ENCODE measurements around the gene PLCH2. TPM values are rescaled to one million over a fixed set of nuclear protein-coding genes. Genes with fewer than 3 reads are reported as not detected.
A peak's percentile ranks its signal among the peaks of the same experiment; 100 is the strongest.
"Not testable (repeated sequence)": the region's sequence is repeated elsewhere in the genome, so short reads cannot be mapped to it uniquely, and the experiment has no call there.

Gene PLCH2
- total RNA-seq, 4 donors from 2014 or later = 0.29 to 2.2 (median 0.76) TPM

DNA sequence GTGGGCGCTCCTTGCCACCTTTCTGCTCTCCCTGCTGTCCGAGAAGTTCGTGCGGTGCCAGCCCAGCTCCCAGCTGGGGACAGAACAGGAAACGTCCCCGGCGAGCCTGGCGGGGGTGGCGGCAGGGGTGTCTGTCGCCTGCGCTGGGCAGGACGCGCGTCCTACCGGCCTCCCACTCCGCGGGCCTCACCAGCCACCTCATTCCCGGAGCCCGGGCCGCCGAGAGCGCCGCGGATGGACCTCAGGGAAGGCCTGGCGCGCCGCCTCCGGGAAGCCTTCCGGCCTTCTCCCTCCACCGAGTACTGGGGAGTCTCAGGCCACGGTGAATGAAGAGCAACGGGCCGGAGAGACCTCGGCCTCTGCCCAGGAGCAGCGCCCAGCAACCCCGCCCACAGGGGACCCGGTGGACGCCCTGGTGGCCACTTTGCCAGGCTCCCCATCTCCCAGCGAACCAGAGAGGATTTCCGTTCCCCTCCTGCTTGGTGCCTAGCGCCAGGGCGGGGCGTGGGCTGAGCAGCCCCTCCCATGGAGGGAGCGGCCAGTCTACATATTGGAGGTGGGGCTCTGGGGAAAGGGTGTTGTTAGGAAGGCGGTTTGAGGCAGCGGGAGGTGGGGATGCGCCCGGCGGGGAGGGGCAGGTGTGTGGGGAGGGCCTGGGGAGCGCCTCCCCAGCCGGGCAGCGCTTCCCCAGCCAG lies 70.6 kb downstream of the PLCH2 start:
- Histone ChIP-seq H3K4me3 (replicated peaks in 1 of 3) (peak overlapping the region in 2 of 3 donors; percentile 15 to 56), H3K9me3 (no peaks in the 10 kb centered on the region), H3K27me3 (no peaks in the 10 kb centered on the region), H3K4me1 (peaks cover 27 to 53% of the 10 kb centered on the region in 2 donors), H3K27ac (peak overlapping the region; percentile 91 to 99 (median 95)), H3K36me3 (no peaks in the 10 kb centered on the region)
- intact Hi-C loops (cut with DNase I) = loop anchor here (2.0 to 10.0 kb wide), 3 partner anchors 41 to 342 kb away; partner anchors contain the start of gene PRXL2B
- WGBS, 2 donors = 0 to 21% methylated on average over 3 to 7 of the region's 52 CpGs
- TF ChIP-seq, protein P1, sequence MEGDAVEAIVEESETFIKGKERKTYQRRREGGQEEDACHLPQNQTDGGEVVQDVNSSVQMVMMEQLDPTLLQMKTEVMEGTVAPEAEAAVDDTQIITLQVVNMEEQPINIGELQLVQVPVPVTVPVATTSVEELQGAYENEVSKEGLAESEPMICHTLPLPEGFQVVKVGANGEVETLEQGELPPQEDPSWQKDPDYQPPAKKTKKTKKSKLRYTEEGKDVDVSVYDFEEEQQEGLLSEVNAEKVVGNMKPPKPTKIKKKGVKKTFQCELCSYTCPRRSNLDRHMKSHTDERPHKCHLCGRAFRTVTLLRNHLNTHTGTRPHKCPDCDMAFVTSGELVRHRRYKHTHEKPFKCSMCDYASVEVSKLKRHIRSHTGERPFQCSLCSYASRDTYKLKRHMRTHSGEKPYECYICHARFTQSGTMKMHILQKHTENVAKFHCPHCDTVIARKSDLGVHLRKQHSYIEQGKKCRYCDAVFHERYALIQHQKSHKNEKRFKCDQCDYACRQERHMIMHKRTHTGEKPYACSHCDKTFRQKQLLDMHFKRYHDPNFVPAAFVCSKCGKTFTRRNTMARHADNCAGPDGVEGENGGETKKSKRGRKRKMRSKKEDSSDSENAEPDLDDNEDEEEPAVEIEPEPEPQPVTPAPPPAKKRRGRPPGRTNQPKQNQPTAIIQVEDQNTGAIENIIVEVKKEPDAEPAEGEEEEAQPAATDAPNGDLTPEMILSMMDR (IDR thresholded peaks at IDR 0.05) = peak in 3 of 6 experiments; percentile 19 to 29 (median 20)
- TF ChIP-seq POLR2A (IDR thresholded peaks at IDR 0.05) = peak in 1 of 2 donors; percentile 51
- DNase-seq = peak; percentile 86 to 89

DNA sequence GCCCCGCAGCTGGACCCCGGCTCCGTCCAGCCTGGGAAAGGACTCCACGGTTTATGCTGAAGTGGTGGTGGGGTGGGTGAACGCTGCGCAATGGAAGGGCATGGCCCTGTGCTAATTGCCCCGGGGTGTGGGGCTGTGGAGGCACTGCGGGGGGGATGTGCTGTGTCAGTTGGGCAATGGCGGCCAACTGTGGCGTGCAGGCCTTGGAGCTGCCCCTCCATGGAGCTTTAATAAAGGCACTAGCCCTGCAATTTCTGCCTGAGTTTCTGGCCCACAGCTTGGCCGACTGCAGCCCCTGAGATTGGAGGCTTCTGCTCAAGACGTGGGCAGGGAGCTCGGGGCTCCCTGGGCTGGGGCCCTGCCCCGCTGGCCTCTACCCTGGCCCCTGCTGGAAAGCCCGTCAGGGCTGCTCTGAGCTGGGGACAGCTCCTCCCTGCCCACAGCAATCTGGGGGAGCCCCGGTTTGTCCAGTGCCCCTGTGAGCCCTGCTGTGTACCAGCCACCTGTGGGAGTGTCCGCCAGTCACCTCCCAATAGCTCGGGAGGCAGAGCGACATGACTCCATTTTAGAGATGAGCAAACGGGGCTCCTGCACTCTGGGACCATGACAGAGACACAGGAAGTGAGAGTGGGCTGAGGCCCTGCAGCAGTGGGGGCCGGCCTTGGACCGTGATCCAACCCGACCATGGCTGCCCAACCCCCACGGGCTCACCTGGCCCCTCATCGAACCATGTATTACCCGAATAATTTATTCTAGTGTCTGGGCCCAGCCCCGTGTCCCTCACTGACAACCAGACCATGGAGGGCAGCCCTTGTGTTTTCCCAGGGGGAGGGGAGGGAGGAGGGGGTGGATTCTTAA lies 71.3 kb downstream of the PLCH2 start:
- Histone ChIP-seq H3K4me1 (peaks cover 27 to 53% of the 10 kb centered on the region in 2 donors), H3K4me3 (replicated peaks in 1 of 3) (peak overlapping the region in 1 of 3 donors; percentile 56)

DNA sequence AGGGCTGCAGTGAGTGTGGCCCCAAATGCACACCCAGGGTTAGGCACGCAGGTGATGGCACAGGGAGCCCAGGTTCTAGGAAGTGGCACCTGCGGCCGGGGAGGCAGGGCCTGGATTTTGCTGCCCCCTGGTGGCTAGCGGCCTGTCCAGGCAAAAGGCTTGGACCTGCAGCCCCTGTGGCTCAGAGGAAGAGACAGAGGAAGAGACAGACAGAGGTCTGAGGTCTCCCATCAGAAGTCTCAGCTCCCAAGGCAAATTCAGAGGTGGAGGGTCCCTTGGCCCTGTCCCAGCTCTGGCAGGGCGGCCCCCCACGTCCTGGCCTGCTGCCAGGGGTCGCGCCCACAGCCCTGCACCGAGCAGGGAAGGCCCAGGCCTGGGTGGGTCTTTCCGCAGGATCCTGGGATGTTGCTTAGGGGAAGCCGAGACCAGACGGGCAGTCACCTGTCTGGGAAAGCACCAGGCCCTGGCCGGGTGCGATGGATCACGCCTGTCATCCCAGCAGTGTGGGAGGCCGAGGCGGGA lies 72.0 kb downstream of the PLCH2 start:
- H3K27me3 ChIP-seq = no peaks in the 10 kb centered on the region
- intact Hi-C loops (cut with DNase I) = loop anchor here (5.0 to 10.0 kb wide), 2 partner anchors 39 to 343 kb away; partner anchors contain the start of gene PRXL2B
- H3K27ac ChIP-seq = peak overlapping the region; percentile 91 to 99 (median 95)
- TF ChIP-seq POLR2A (IDR thresholded peaks at IDR 0.05) = peak in 1 of 2 donors; percentile 3
- TF ChIP-seq, protein P1 (IDR thresholded peaks at IDR 0.05) = peak; percentile 85 to 95 (median 92)
- H3K36me3 ChIP-seq = no peaks in the 10 kb centered on the region
- H3K9me3 ChIP-seq = no peaks in the 10 kb centered on the region
- DNase-seq = peak; percentile 86 to 88
- 15 to 16% methylated on average over 4 to 12 of the region's 17 CpGs for WGBS, 2 donors
- H3K4me1 ChIP-seq = peaks cover 27 to 53% of the 10 kb centered on the region in 2 donors
- H3K4me3 ChIP-seq (replicated peaks in 1 of 3) = peak overlapping the region in 1 of 3 donors; percentile 19

More for the DNA sequence above, 71.3 kb downstream of the PLCH2 start:
- WGBS, 2 donors = 13 to 16% methylated on average over 6 to 14 of the region's 27 CpGs
- Histone ChIP-seq H3K36me3 (no peaks in the 10 kb centered on the region), H3K9me3 (no peaks in the 10 kb centered on the region), H3K27ac (peak overlapping the region; percentile 91 to 99 (median 95)), H3K27me3 (no peaks in the 10 kb centered on the region)
- TF ChIP-seq POLR2A (IDR thresholded peaks at IDR 0.05) = no peak
- TF ChIP-seq, protein P1 (IDR thresholded peaks at IDR 0.05) = no peak
- no peak for DNase-seq
- intact Hi-C loops (cut with DNase I) = loop anchor here (2.0 to 10.0 kb wide), 3 partner anchors 40 to 343 kb away; partner anchors contain the start of gene PRXL2B

DNA sequence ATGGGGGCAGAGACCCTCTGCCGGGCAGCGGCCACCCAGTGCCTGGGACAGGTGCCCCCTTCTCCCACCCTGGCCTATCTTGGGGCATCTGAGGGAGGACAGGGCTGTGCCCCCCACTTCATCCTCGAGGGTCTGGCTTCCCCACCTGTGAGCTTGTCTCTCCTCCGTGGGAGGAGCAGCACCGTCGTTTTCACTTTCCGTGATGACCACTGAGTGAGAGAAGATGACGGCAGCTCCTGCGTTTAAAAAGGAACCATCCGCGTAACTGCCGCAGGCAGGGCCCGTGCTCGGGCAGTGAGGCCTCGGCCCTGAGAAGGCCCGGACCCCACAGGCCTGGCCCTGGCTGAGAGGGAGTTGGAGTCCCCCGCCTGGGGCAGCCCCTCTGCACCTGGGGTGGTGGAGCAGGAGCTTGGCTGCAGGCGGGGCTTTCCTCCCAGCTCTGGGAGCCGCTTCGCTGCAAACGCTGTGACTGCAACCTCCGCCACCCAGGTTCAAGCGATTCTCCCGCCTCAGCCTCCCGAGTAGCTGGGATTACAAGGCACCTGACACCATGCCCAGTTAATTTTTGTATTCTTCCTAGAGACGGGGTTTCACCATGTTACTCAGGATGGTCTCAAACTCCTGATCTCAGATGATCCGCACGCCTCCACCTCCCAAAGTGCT lies 73.4 kb downstream of the PLCH2 start:
- Histone ChIP-seq H3K27ac (peak overlapping the region; percentile 91 to 99 (median 95)), H3K4me3 (replicated peaks in 1 of 3) (peak overlapping the region in 1 of 3 donors; percentile 15), H3K4me1 (peaks cover 27 to 46% of the 10 kb centered on the region in 2 donors)
- H3K36me3 ChIP-seq, H3K27me3 ChIP-seq, DNase-seq, H3K9me3 ChIP-seq: not testable (repeated sequence)
- 81 to 92% methylated on average over 8 to 19 of the region's 28 CpGs for WGBS, 2 donors
- intact Hi-C loops (cut with DNase I) = loop anchor here (5.0 to 10.0 kb wide), 2 partner anchors 38 to 345 kb away; partner anchors contain the start of gene PRXL2B

DNA sequence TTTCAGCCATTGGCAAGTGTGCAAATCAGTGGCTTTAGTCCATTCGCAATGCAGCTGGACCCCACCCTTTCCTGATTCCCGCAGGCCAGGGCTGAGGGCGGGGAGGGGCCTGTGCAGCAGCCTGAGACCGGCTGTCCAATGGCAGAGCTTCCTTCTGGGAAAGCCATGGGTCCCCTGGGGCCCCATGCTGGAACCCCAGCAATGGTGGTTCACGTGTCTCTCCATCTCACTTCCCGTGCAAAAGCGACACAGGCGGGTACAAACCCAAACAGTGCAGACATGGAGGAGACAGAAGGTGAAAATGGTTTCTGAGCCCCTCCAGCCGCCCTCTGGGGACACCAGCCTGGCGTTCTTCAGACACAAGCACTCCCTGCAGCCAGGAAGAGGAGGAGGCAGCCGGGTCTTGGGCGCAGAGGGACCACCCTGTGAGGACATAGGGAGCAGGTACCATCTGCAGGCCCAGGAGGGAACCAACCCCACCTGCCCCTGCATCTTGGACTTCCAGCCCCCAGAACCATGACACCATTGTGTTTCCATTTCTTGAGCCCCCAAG lies 74.3 kb downstream of the PLCH2 start:
- Histone ChIP-seq H3K4me1 (peaks cover 30 to 47% of the 10 kb centered on the region in 2 donors), H3K27ac (peak overlapping the region in 2 of 3 donors; percentile 17 to 99)
- H3K27me3 ChIP-seq; H3K4me3 ChIP-seq (replicated peaks in 1 of 3); H3K9me3 ChIP-seq; intact Hi-C loops (cut with DNase I); DNase-seq; H3K36me3 ChIP-seq: not testable (repeated sequence)
- WGBS, 2 donors = 68 to 80% methylated on average over 9 to 10 of the region's 12 CpGs

DNA sequence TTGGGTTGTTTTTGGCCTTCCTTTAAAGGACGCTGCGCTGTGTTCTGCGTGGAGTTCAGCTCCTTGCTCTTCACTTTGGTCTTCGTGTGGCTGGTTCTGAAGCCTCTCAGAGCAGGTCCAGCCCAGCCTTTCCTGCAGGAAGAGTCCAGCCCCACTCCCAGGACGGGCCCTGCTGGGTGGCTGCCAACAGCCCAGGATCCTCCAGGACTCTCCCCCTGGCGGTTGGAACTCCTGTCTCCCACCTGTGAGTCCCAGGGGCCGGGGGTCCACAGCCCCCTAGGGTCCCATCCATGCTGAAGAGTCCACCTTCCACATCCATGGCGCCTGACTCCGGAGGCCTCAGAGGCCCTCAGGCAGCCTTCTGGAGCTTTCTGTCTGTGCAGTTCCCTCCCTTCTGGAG lies 75.5 kb downstream of the PLCH2 start:
- intact Hi-C loops (cut with DNase I); H3K9me3 ChIP-seq; H3K4me3 ChIP-seq (replicated peaks in 1 of 3); H3K27me3 ChIP-seq; H3K36me3 ChIP-seq; DNase-seq: not testable (repeated sequence)
- H3K4me1 ChIP-seq = peaks cover 22 to 41% of the 10 kb centered on the region in 2 donors
- peak overlapping the region in 1 of 3 donors; percentile 38 for H3K27ac ChIP-seq
- 69 to 86% methylated on average over 8 of the region's 9 CpGs for WGBS, 2 donors
